ENCODE data around the gene PGAP3. TPM values are rescaled to one million over a fixed set of nuclear protein-coding genes. Genes with fewer than 3 reads are reported as not detected.
A peak's percentile ranks its signal among the peaks of the same experiment; 100 is the strongest.
"Not testable (repeated sequence)": the region's sequence is repeated elsewhere in the genome, so short reads cannot be mapped to it uniquely, and the experiment has no call there.

PGAP3 gene
- total RNA-seq, 1 donor from 2014 or later: 12.2 TPM

GRCh38 chr17:39711851-39712250, 24.0 kb upstream of the PGAP3 start:
- DNase-seq (ENCODE audit: low read depth): no peak
- H3K4me1 Mint-ChIP-seq (ENCODE audit: low read depth, unreplicated experiment): no peaks in the 10 kb centered on the region
- no peak for FAIRE-seq
- no peak overlapping the region for H3K4me3 ChIP-seq (ENCODE audit: insufficient read depth, low read depth, low read length)
- no peak overlapping the region for H2AFZ ChIP-seq (ENCODE audit: low read depth, low read length)
- no peak for TF ChIP-seq CTCF (IDR thresholded peaks at IDR 0.05; ENCODE audit: insufficient read depth, low read depth, low read length)
- H3K27ac Mint-ChIP-seq (ENCODE audit: unreplicated experiment): no peak overlapping the region
- H3K27ac ChIP-seq (ENCODE audit: low read depth, low read length): no peak overlapping the region
- H3K9me3 Mint-ChIP-seq (ENCODE audit: unreplicated experiment): no peaks in the 10 kb centered on the region
- no peaks in the 10 kb centered on the region for H3K79me2 ChIP-seq (ENCODE audit: insufficient read depth, low read length)
- no peaks in the 10 kb centered on the region for H3K4me1 ChIP-seq (ENCODE audit: insufficient read depth, low read length)
- H3K4me2 ChIP-seq (ENCODE audit: low read length): no peak overlapping the region
- peaks cover 17% of the 10 kb centered on the region for H3K36me3 ChIP-seq (ENCODE audit: insufficient read depth, low read length)
- no peaks in the 10 kb centered on the region for H3K9me3 ChIP-seq (ENCODE audit: insufficient read depth, low read depth, low read length)
- no peaks in the 10 kb centered on the region for H3K27me3 ChIP-seq (ENCODE audit: insufficient read depth, low read length)
- H3K36me3 Mint-ChIP-seq (ENCODE audit: low read depth, unreplicated experiment): peaks cover 13% of the 10 kb centered on the region
- no peaks in the 10 kb centered on the region for H3K27me3 Mint-ChIP-seq (ENCODE audit: low read depth, unreplicated experiment)
- no peak overlapping the region for H3K9ac ChIP-seq (ENCODE audit: low read length)
- H4K20me1 ChIP-seq (ENCODE audit: insufficient read depth, low read length): peaks cover 12% of the 10 kb centered on the region
- H3K4me3 Mint-ChIP-seq (ENCODE audit: unreplicated experiment): no peak overlapping the region

GRCh38 chr17:39711071-39711470, 23.2 kb upstream of the PGAP3 start:
- H3K36me3 Mint-ChIP-seq (ENCODE audit: low read depth, unreplicated experiment): peaks cover 13% of the 10 kb centered on the region
- not testable (repeated sequence) for H2AFZ ChIP-seq (ENCODE audit: low read depth, low read length); H3K4me2 ChIP-seq (ENCODE audit: low read length); H3K4me1 ChIP-seq (ENCODE audit: insufficient read depth, low read length); H3K4me1 Mint-ChIP-seq (ENCODE audit: low read depth, unreplicated experiment); DNase-seq (ENCODE audit: low read depth); H3K9ac ChIP-seq (ENCODE audit: low read length); H3K27me3 ChIP-seq (ENCODE audit: insufficient read depth, low read length); H3K4me3 ChIP-seq (ENCODE audit: insufficient read depth, low read depth, low read length); FAIRE-seq; H3K9me3 ChIP-seq (ENCODE audit: insufficient read depth, low read depth, low read length); H3K27ac ChIP-seq (ENCODE audit: low read depth, low read length); H3K4me3 Mint-ChIP-seq (ENCODE audit: unreplicated experiment); H3K27ac Mint-ChIP-seq (ENCODE audit: unreplicated experiment); H3K9me3 Mint-ChIP-seq (ENCODE audit: unreplicated experiment); H3K79me2 ChIP-seq (ENCODE audit: insufficient read depth, low read length); H3K27me3 Mint-ChIP-seq (ENCODE audit: low read depth, unreplicated experiment)
- Histone ChIP-seq H3K36me3 (ENCODE audit: insufficient read depth, low read length) (peaks cover 17% of the 10 kb centered on the region), H4K20me1 (ENCODE audit: insufficient read depth, low read length) (peaks cover 20% of the 10 kb centered on the region)

GRCh38 chr17:39709998-39710964, 22.4 kb upstream of the PGAP3 start:
- Mint-ChIP-seq H3K27me3 (ENCODE audit: low read depth, unreplicated experiment) (no peaks in the 10 kb centered on the region), H3K36me3 (ENCODE audit: low read depth, unreplicated experiment) (peaks cover 13% of the 10 kb centered on the region), H3K9me3 (ENCODE audit: unreplicated experiment) (no peaks in the 10 kb centered on the region), H3K4me3 (ENCODE audit: unreplicated experiment) (no peak overlapping the region), H3K4me1 (ENCODE audit: low read depth, unreplicated experiment) (no peaks in the 10 kb centered on the region), H3K27ac (ENCODE audit: unreplicated experiment) (peak overlapping the region; percentile 58)
- no peak overlapping the region for H3K4me2 ChIP-seq (ENCODE audit: low read length)
- H3K4me1 ChIP-seq (ENCODE audit: insufficient read depth, low read length): peaks cover 3% of the 10 kb centered on the region
- H3K36me3 ChIP-seq (ENCODE audit: insufficient read depth, low read length): peaks cover 17% of the 10 kb centered on the region
- no peak overlapping the region for H2AFZ ChIP-seq (ENCODE audit: low read depth, low read length)
- H3K9ac ChIP-seq (ENCODE audit: low read length): no peak overlapping the region
- DNase-seq (ENCODE audit: low read depth): no peak
- peaks cover 28% of the 10 kb centered on the region for H4K20me1 ChIP-seq (ENCODE audit: insufficient read depth, low read length)
- H3K9me3 ChIP-seq (ENCODE audit: insufficient read depth, low read depth, low read length): no peaks in the 10 kb centered on the region
- H3K27ac ChIP-seq (ENCODE audit: low read depth, low read length): no peak overlapping the region
- no peaks in the 10 kb centered on the region for H3K27me3 ChIP-seq (ENCODE audit: insufficient read depth, low read length)
- H3K4me3 ChIP-seq (ENCODE audit: insufficient read depth, low read depth, low read length): no peak overlapping the region
- H3K79me2 ChIP-seq (ENCODE audit: insufficient read depth, low read length): peaks cover 13% of the 10 kb centered on the region
- FAIRE-seq: no peak
- TF ChIP-seq EZH2 (IDR thresholded peaks at IDR 0.05; ENCODE audit: insufficient read depth, low read length): no peak
- TF ChIP-seq CTCF (IDR thresholded peaks at IDR 0.05; ENCODE audit: insufficient read depth, low read depth, low read length): no peak
